ENCODE data around the gene ZNF19. TPM values are rescaled to one million over a fixed set of nuclear protein-coding genes. Genes with fewer than 3 reads are reported as not detected.

Gene ZNF19
- total RNA-seq, result 1 to 10 TPM; 1.2 to 2.2 (median 1.7) TPM
- polyA plus RNA-seq, result 1 to 10 TPM in 2 of 3 donors, under 1 TPM in 1; 0.92 to 1.2 (median 1.2) TPM
- long read RNA-seq, donor 1, result 0 reads
- long read RNA-seq, donor 2, partial matches to known transcripts, result 1 of 2 reads
- long read RNA-seq, donor 2, other reads (novel, unspliced or antisense), result 0 of 2 reads

DNA sequence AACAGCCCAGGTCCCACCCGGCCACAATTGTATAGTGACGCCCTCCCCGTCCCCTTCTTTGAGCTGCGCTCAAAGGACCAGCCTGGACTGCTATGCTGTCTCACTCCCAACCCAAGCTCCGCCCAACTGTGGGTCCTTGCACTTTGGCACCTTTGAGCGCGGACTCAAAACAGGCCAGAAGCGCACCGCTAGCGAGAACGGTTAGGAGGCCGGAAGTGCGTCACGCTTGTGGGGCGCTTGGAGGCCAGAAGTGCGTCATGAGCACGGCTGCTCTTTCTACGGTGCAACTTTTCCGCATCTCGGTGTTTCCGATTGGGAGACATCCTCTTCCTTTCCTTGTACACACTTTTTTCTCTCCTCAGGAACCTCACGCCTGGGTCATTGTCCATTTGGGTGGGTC lies at the start of gene ZNF19:
ZNF19 (minus strand) TSS at position 203 of the 400 bp plus-strand sequence. CDS start 7,210 bp downstream, outside the sequence.
- DNase-seq, result no peak
- intact Hi-C loops (cut with DNase I), result no loop called here

DNA sequence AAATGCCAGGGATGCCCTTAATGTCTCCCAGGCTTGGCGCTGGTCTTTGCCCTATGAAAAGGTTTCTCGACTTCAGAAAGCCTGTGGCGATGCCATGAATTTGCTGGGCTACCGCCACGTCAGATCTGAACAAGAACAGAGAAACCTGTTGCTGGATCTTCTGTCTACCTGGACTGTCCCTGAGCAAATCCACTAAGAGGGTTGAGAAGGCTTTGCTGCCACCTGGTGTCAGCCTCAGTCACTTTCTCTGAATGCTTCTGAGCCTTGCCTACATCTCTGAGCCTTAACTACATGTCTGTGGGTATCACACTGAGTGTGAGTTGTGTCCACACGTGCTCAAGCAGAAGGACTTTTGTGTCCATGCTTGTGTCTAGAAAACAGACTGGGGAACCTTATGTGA lies 48.5 kb upstream of the ZNF19 start:
- DNase-seq (no peak), ATAC-seq (no peak)
- Histone ChIP-seq H3K9me3 (no peaks in the 10 kb centered on the region), H3K27ac (no peak overlapping the region), H3K27me3 (ENCODE audit: insufficient read depth in 3 of 3, low read length in 2 of 3) (peaks cover 0 to 13% (median 0%) of the 10 kb centered on the region in 3 donors), H3K36me3 (ENCODE audit: insufficient read depth in 1 of 2, low read depth in 1 of 2) (no peaks in the 10 kb centered on the region), H3K4me1 (no peaks in the 10 kb centered on the region), H3K4me3 (no peak overlapping the region)
- intact Hi-C loops (cut with DNase I), result no loop called here
- WGBS, 3 donors, result 61 to 63% (median 62%) methylated on average over 6 of the region's 6 CpGs
- TF ChIP-seq, protein P1, sequence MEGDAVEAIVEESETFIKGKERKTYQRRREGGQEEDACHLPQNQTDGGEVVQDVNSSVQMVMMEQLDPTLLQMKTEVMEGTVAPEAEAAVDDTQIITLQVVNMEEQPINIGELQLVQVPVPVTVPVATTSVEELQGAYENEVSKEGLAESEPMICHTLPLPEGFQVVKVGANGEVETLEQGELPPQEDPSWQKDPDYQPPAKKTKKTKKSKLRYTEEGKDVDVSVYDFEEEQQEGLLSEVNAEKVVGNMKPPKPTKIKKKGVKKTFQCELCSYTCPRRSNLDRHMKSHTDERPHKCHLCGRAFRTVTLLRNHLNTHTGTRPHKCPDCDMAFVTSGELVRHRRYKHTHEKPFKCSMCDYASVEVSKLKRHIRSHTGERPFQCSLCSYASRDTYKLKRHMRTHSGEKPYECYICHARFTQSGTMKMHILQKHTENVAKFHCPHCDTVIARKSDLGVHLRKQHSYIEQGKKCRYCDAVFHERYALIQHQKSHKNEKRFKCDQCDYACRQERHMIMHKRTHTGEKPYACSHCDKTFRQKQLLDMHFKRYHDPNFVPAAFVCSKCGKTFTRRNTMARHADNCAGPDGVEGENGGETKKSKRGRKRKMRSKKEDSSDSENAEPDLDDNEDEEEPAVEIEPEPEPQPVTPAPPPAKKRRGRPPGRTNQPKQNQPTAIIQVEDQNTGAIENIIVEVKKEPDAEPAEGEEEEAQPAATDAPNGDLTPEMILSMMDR (IDR thresholded peaks at IDR 0.05), result peak; percentile 29

More for the DNA sequence above, at the start of gene ZNF19:
- Histone ChIP-seq H3K9me3 (no peaks in the 10 kb centered on the region), H3K4me3 (no peak within 1 kb of the TSS), H3K4me1 (no peaks in the 10 kb centered on the region), H3K27me3 (ENCODE audit: insufficient read depth in 3 of 3, low read length in 2 of 3) (no peaks in the 10 kb centered on the region), H3K27ac (no peak within 1 kb of the TSS), H3K36me3 (ENCODE audit: insufficient read depth in 1 of 2, low read depth in 1 of 2) (no peaks in the 10 kb centered on the region)
- TF ChIP-seq, protein P1 (IDR thresholded peaks at IDR 0.05), result no peak
- 85 to 86% (median 86%) methylated on average over 22 of the region's 22 CpGs for WGBS, 3 donors
- no peak for ATAC-seq

DNA sequence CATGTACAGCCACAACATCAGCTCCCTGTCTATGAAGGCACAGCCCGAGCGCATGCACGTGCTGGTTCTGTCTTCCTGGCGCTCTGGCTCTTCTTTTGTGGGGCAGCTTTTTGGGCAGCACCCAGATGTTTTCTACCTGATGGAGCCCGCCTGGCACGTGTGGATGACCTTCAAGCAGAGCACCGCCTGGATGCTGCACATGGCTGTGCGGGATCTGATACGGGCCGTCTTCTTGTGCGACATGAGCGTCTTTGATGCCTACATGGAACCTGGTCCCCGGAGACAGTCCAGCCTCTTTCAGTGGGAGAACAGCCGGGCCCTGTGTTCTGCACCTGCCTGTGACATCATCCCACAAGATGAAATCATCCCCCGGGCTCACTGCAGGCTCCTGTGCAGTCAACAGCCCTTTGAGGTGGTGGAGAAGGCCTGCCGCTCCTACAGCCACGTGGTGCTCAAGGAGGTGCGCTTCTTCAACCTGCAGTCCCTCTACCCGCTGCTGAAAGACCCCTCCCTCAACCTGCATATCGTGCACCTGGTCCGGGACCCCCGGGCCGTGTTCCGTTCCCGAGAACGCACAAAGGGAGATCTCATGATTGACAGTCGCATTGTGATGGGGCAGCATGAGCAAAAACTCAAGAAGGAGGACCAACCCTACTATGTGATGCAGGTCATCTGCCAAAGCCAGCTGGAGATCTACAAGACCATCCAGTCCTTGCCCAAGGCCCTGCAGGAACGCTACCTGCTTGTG lies 47.8 kb upstream of the ZNF19 start:
- Histone ChIP-seq H3K36me3 (ENCODE audit: insufficient read depth in 1 of 2, low read depth in 1 of 2) (no peaks in the 10 kb centered on the region), H3K27me3 (ENCODE audit: insufficient read depth in 3 of 3, low read length in 2 of 3) (peaks cover 0 to 5% (median 0%) of the 10 kb centered on the region in 3 donors), H3K9me3 (no peaks in the 10 kb centered on the region), H3K27ac (no peak overlapping the region), H3K4me3 (no peak overlapping the region), H3K4me1 (no peaks in the 10 kb centered on the region)
- no peak for DNase-seq
- WGBS, 3 donors, result 90 to 92% (median 90%) methylated on average over 28 of the region's 28 CpGs
- intact Hi-C loops (cut with DNase I), result no loop called here
- TF ChIP-seq, protein P1 (IDR thresholded peaks at IDR 0.05), result no peak
- ATAC-seq, result no peak

DNA sequence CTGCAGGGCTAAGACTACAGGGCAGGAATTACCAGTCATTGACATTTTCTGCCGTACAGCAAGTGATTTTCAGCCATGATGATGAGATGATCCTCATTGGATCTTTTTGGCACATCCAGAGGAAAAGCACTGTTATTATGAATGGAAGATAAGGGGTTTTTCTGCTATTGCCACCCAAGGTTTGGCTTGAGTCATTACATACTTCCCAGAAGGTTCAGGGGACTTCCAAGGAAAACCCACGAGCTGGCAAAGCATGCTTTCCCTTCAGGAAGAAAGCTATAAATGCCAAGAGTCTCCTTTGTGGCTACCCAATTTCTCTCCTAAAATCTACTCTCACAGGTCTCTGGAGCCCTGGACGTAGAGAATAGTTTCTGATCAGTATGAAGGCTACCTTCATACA lies 43.2 kb upstream of the ZNF19 start:
- H3K27ac ChIP-seq, result no peak overlapping the region
- DNase-seq, result no peak
- H3K36me3 ChIP-seq (ENCODE audit: insufficient read depth in 1 of 2, low read depth in 1 of 2), result no peaks in the 10 kb centered on the region
- H3K4me3 ChIP-seq, result no peak overlapping the region
- no peaks in the 10 kb centered on the region for H3K9me3 ChIP-seq
- intact Hi-C loops (cut with DNase I), result no loop called here
- TF ChIP-seq, protein P1 (IDR thresholded peaks at IDR 0.05), result no peak
- no peaks in the 10 kb centered on the region for H3K4me1 ChIP-seq
- H3K27me3 ChIP-seq (ENCODE audit: insufficient read depth in 3 of 3, low read length in 2 of 3), result no peaks in the 10 kb centered on the region
- WGBS, 3 donors, result 50 to 62% (median 58%) methylated on average over 3 of the region's 3 CpGs
- no peak for ATAC-seq

Measured in psoas muscle (tissue), 8 donors.